Measurements from ENCODE around the gene NUTF2. TPM values are rescaled to one million over a fixed set of nuclear protein-coding genes. Genes with fewer than 3 reads are reported as not detected.
A peak's percentile ranks its signal among the peaks of the same experiment; 100 is the strongest.

The NUTF2 gene
- polyA plus RNA-seq, 1 experiment, result 230 TPM

DNA sequence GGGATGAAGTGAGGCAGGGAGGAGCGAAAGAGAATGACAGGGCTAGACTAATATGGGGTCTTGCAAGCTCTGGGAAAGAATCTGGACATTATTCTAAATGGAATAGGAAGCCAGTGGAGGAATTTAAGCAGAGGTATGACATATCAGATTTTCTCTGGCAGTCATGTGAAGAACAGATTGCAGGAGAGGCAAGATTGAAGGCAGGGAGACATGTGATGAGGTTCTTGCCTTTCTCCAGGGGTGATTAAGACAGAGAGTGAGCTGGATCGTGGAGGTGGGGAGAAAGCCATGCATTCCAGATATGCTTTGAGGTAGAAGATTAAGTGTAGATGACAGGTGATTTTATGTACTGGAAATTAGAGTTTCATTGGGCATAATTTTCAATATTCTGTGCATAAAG is 8.9 kb upstream of the NUTF2 start:
- TF ChIP-seq, protein P1, sequence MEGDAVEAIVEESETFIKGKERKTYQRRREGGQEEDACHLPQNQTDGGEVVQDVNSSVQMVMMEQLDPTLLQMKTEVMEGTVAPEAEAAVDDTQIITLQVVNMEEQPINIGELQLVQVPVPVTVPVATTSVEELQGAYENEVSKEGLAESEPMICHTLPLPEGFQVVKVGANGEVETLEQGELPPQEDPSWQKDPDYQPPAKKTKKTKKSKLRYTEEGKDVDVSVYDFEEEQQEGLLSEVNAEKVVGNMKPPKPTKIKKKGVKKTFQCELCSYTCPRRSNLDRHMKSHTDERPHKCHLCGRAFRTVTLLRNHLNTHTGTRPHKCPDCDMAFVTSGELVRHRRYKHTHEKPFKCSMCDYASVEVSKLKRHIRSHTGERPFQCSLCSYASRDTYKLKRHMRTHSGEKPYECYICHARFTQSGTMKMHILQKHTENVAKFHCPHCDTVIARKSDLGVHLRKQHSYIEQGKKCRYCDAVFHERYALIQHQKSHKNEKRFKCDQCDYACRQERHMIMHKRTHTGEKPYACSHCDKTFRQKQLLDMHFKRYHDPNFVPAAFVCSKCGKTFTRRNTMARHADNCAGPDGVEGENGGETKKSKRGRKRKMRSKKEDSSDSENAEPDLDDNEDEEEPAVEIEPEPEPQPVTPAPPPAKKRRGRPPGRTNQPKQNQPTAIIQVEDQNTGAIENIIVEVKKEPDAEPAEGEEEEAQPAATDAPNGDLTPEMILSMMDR (IDR thresholded peaks at IDR 0.05; ENCODE audit: insufficient read depth, low read depth, low read length), result no peak
- H3K36me3 ChIP-seq (ENCODE audit: control insufficient read depth, insufficient read depth, low read length), result no peaks in the 10 kb centered on the region
- ChIA-PET CTCF (interaction anchor here (0.7 to 1.0 kb wide), 2 partner anchors 21 to 98 kb away, joined by 3 to 6 read pairs; no protein-coding TSS in a partner anchor), POLR2A (no interaction called here)
- DNase-seq (ENCODE audit: low read depth), result no peak
- H3K27me3 ChIP-seq (ENCODE audit: control insufficient read depth, insufficient read depth, low read length), result no peaks in the 10 kb centered on the region
- H3K4me3 ChIP-seq (ENCODE audit: low read depth, low read length), result no peak overlapping the region

DNA sequence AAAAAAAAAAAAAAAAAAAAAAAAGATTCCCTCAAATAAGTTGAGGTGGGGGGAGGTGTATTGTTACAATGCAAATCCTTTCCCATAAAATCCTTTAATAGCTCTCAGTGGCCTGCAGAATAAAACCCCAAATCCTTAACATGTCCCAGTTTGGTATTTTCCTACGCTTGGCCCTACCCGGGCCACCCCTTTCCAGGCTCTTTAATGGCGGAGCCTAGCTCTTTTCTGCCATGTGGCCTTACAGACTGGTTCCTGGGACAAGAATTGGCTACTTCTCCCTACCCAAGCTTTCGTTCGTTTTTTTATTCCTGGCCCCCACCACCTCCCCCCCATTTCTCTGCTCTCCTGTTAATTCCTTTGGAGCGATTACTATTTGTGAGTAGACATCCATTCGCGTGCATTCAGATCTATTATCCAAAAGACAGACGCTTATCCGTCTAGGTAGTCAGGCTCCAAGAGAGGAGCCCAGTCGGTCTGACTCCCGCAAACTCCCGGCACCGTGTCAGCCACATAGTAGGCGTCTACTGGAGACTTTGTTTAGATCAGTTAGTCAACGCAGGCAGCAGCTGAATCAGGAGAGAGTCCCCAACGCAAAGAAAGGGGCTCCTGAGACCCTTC is 5.4 kb upstream of the NUTF2 start:
- no peaks in the 10 kb centered on the region for H3K27me3 ChIP-seq (ENCODE audit: control insufficient read depth, insufficient read depth, low read length)
- peak overlapping the region; percentile 94; the same call in 1 of the 2 replicates for H3K4me3 ChIP-seq (ENCODE audit: low read depth, low read length)
- TF ChIP-seq, protein P1 (IDR thresholded peaks at IDR 0.05; ENCODE audit: insufficient read depth, low read depth, low read length), result no peak
- no peaks in the 10 kb centered on the region for H3K36me3 ChIP-seq (ENCODE audit: control insufficient read depth, insufficient read depth, low read length)
- ChIA-PET POLR2A (no interaction called here), CTCF (interaction anchor here (0.7 to 2.6 kb wide), 6 partner anchors 8 to 169 kb away, joined by 3 to 9 read pairs (median 4); partner anchors contain the start of genes NRN1L and RANBP10)
- no peak for DNase-seq (ENCODE audit: low read depth)

DNA sequence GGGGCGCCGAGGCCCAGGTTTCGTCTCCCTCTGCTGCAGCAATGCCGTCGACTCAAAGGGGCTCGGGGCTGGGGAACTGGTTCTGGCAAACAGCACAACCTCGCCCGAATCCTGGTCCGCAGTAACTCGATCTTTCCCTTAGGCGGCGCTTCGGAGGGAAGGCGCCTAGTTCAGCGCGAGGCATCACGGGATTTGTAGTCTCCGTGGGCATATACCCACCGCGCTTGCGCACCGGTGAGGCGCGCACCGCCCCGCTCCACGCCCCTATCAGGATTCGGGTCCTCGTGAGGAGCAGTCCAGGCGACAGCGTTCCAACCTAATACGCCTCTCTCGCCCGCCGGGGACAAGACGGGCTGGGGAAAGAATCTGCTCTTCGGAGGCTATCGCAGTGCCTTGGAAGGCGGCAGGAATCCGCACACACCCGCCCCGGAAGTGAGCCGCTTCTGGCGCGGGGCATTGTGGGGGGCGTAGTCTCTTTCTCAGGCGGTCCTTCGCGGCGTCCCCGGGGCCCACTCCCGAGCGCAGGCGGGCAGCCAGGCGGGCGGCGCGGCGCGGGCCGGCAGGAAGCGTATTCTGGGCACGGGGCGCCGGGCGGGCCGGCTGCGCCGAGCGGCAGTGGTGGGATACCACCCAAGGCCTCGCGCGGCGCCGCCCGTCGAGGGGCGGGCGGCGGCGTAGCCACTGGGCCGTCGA is 4.8 kb upstream of the NUTF2 start, which contains the start of gene THAP11:
Gene THAP11 (plus strand): TSS at position 505 of the 693 bp plus-strand sequence. CDS start 235 bp downstream, outside the sequence.
- POLR2A ChIA-PET, result no interaction called here
- peak; percentile 40 for DNase-seq (ENCODE audit: low read depth)
- no peaks in the 10 kb centered on the region for H3K27me3 ChIP-seq (ENCODE audit: control insufficient read depth, insufficient read depth, low read length)
- CTCF ChIA-PET, result interaction anchor here (1.1 to 2.6 kb wide), 3 partner anchors 8 to 169 kb away, joined by 3 to 9 read pairs (median 4); partner anchors contain the start of gene NRN1L
- H3K36me3 ChIP-seq (ENCODE audit: control insufficient read depth, insufficient read depth, low read length), result no peaks in the 10 kb centered on the region
- H3K4me3 ChIP-seq (ENCODE audit: low read depth, low read length), result peak within 1 kb of the TSS; percentile 94
- TF ChIP-seq, protein P1 (IDR thresholded peaks at IDR 0.05; ENCODE audit: insufficient read depth, low read depth, low read length), result peak; percentile 92

DNA sequence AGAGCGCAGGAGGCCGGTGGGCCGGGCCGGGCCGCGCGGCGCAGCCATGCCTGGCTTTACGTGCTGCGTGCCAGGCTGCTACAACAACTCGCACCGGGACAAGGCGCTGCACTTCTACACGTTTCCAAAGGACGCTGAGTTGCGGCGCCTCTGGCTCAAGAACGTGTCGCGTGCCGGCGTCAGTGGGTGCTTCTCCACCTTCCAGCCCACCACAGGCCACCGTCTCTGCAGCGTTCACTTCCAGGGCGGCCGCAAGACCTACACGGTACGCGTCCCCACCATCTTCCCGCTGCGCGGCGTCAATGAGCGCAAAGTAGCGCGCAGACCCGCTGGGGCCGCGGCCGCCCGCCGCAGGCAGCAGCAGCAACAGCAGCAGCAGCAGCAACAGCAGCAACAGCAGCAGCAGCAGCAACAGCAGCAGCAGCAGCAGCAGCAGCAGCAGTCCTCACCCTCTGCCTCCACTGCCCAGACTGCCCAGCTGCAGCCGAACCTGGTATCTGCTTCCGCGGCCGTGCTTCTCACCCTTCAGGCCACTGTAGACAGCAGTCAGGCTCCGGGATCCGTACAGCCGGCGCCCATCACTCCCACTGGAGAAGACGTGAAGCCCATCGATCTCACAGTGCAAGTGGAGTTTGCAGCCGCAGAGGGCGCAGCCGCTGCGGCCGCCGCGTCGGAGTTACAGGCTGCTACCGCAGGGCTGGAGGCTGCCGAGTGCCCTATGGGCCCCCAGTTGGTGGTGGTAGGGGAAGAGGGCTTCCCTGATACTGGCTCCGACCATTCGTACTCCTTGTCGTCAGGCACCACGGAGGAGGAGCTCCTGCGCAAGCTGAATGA is 4.0 kb upstream of the NUTF2 start:
- CTCF ChIA-PET, result interaction anchor here (0.5 to 3.2 kb wide), 9 partner anchors 19 to 329 kb away, joined by 3 to 17 read pairs (median 3); partner anchors contain the start of gene PSMB10
- POLR2A ChIA-PET, result no interaction called here

More for the DNA sequence above, 4.0 kb upstream of the NUTF2 start:
- peak overlapping the region; percentile 94 for H3K4me3 ChIP-seq (ENCODE audit: low read depth, low read length)
- H3K27me3 ChIP-seq (ENCODE audit: control insufficient read depth, insufficient read depth, low read length), result no peaks in the 10 kb centered on the region
- TF ChIP-seq, protein P1 (IDR thresholded peaks at IDR 0.05; ENCODE audit: insufficient read depth, low read depth, low read length), result peak; percentile 49
- no peaks in the 10 kb centered on the region for H3K36me3 ChIP-seq (ENCODE audit: control insufficient read depth, insufficient read depth, low read length)
- no peak for DNase-seq (ENCODE audit: low read depth)
